ENCODE data around the gene TNFRSF21. TPM values are rescaled to one million over a fixed set of nuclear protein-coding genes. Genes with fewer than 3 reads are reported as not detected.

The TNFRSF21 gene
- total and polyA plus RNA-seq, 4 donors = 27.4 to 126 (median 61.4) TPM

DNA sequence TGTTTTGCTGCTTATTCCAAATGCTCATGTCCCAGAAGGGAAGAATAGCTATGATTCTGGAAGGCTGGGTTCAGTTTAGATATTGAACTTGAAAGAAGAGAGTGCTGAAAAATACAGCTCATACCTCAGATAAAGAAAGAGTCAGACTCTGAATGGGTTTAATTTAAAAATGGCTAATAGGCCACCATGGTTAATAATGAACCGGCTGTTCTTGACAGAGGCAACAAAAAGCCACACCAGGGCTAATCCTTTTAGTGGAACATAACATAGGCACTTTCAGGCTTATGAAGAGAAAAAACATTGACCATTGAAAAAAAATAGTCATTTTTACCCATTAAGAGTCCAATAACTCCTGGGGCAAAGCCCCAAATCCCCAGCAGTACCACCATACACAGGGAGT, 59.4 kb downstream of the TNFRSF21 start:
- WGBS (ENCODE audit: insufficient coverage) = no CpG with 5 or more reads among the region's 1 CpG
- no peak overlapping the region for H3K27ac ChIP-seq (ENCODE audit: low read depth, low read length)
- H3K27me3 ChIP-seq (ENCODE audit: control insufficient read depth, insufficient read depth, low read length) = no peaks in the 10 kb centered on the region
- H3K4me3 ChIP-seq (ENCODE audit: low read depth, low read length) = no peak overlapping the region
- H3K4me1 ChIP-seq (ENCODE audit: control insufficient read depth, insufficient read depth, low read length) = peaks cover 3% of the 10 kb centered on the region
- no peaks in the 10 kb centered on the region for H3K9me3 ChIP-seq (ENCODE audit: control insufficient read depth, insufficient read depth, low read length)
- H3K36me3 ChIP-seq (ENCODE audit: control insufficient read depth, insufficient read depth, low read length) = peaks cover 4% of the 10 kb centered on the region
- no peak for DNase-seq (ENCODE audit: low read depth in 4 of 6, low spot score in 6 of 6)

DNA sequence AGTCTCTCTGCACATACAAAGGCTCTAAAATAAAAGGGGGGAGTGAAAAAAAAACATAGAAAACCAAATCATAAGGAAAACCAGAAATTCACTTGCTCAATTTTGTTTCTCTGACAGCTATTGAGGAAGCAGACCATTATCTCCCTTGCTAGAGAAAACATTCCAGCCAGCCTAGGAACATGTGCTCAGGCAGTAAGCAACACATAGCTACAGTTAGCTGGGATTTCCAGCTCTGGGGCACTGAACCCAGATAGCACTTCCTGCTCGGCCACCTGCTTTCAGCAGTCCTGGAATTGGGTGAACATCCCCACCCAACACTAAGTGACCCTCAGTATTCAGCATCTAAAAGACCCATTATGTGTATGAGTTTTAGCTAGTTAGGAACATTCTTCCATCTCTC, 61.3 kb downstream of the TNFRSF21 start:
- Histone ChIP-seq H3K27ac (ENCODE audit: low read depth, low read length) (no peak overlapping the region), H3K4me1 (ENCODE audit: control insufficient read depth, insufficient read depth, low read length) (peaks cover 3% of the 10 kb centered on the region), H3K9me3 (ENCODE audit: control insufficient read depth, insufficient read depth, low read length) (no peaks in the 10 kb centered on the region), H3K27me3 (ENCODE audit: control insufficient read depth, insufficient read depth, low read length) (no peaks in the 10 kb centered on the region), H3K36me3 (ENCODE audit: control insufficient read depth, insufficient read depth, low read length) (peaks cover 4% of the 10 kb centered on the region), H3K4me3 (ENCODE audit: low read depth, low read length) (no peak overlapping the region)
- WGBS (ENCODE audit: insufficient coverage) = no CpG with 5 or more reads among the region's 1 CpG
- no peak for DNase-seq (ENCODE audit: low read depth in 4 of 6, low spot score in 6 of 6)

DNA sequence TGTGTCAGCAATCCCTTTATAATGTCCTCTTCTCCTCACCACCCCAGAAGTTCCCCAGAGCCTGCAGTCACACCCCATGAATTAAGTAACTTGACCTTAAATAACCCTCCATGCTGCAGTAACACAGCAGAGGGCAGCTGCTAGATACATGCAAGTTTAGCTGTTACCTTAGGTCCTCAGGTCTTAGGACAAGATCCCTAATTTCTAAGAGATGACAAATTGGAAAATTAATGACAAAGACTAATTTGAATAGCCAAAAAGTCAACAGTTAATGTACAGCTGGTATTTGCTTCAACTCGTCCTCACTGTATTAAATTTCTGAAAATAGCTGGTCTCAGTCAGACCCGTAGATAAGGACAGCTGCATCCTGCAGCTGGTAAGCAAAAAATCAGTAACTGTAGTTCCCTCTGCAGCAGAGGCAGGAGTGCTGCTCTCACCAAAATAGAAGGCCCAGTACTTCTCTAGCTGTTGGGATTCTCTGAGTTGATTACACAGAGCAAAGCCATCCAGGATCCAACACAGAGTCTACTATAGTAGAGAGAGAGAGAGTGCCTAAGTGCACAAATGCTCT, 62.4 kb downstream of the TNFRSF21 start:
- DNase-seq (ENCODE audit: low read depth in 4 of 6, low spot score in 6 of 6) = peak in 2 of 6 donors; percentile 44 to 49
- Histone ChIP-seq H3K4me1 (ENCODE audit: control insufficient read depth, insufficient read depth, low read length) (peaks cover 6% of the 10 kb centered on the region), H3K27me3 (ENCODE audit: control insufficient read depth, insufficient read depth, low read length) (no peaks in the 10 kb centered on the region), H3K27ac (ENCODE audit: low read depth, low read length) (peak overlapping the region; percentile 49), H3K36me3 (ENCODE audit: control insufficient read depth, insufficient read depth, low read length) (no peaks in the 10 kb centered on the region), H3K9me3 (ENCODE audit: control insufficient read depth, insufficient read depth, low read length) (no peaks in the 10 kb centered on the region), H3K4me3 (ENCODE audit: low read depth, low read length) (no peak overlapping the region)
- WGBS (ENCODE audit: insufficient coverage) = 50% methylated on average over 1 of the region's 2 CpGs

GRCh38 chr6:47246551-47246950, 63.2 kb downstream of the TNFRSF21 start:
- H3K27ac ChIP-seq (ENCODE audit: low read depth, low read length) = no peak overlapping the region

GRCh38 chr6:47245745-47246371, 63.8 kb downstream of the TNFRSF21 start:
- Histone ChIP-seq H3K27me3 (ENCODE audit: control insufficient read depth, insufficient read depth, low read length) (no peaks in the 10 kb centered on the region), H3K4me1 (ENCODE audit: control insufficient read depth, insufficient read depth, low read length) (peaks cover 7% of the 10 kb centered on the region), H3K9me3 (ENCODE audit: control insufficient read depth, insufficient read depth, low read length) (no peaks in the 10 kb centered on the region), H3K36me3 (ENCODE audit: control insufficient read depth, insufficient read depth, low read length) (no peaks in the 10 kb centered on the region), H3K27ac (ENCODE audit: low read depth, low read length) (no peak overlapping the region), H3K4me3 (ENCODE audit: low read depth, low read length) (no peak overlapping the region)
- DNase-seq (ENCODE audit: low read depth in 4 of 6, low spot score in 6 of 6) = no peak
- 83% methylated on average over 1 of the region's 2 CpGs for WGBS (ENCODE audit: insufficient coverage)

More at GRCh38 chr6:47246551-47246950, 63.2 kb downstream of the TNFRSF21 start:
- H3K4me3 ChIP-seq (ENCODE audit: low read depth, low read length) = no peak overlapping the region
- no CpG with 5 or more reads among the region's 2 CpGs for WGBS (ENCODE audit: insufficient coverage)
- H3K9me3 ChIP-seq (ENCODE audit: control insufficient read depth, insufficient read depth, low read length) = no peaks in the 10 kb centered on the region
- no peaks in the 10 kb centered on the region for H3K36me3 ChIP-seq (ENCODE audit: control insufficient read depth, insufficient read depth, low read length)
- DNase-seq (ENCODE audit: low read depth in 4 of 6, low spot score in 6 of 6) = no peak
- peaks cover 7% of the 10 kb centered on the region for H3K4me1 ChIP-seq (ENCODE audit: control insufficient read depth, insufficient read depth, low read length)
- no peaks in the 10 kb centered on the region for H3K27me3 ChIP-seq (ENCODE audit: control insufficient read depth, insufficient read depth, low read length)

DNA sequence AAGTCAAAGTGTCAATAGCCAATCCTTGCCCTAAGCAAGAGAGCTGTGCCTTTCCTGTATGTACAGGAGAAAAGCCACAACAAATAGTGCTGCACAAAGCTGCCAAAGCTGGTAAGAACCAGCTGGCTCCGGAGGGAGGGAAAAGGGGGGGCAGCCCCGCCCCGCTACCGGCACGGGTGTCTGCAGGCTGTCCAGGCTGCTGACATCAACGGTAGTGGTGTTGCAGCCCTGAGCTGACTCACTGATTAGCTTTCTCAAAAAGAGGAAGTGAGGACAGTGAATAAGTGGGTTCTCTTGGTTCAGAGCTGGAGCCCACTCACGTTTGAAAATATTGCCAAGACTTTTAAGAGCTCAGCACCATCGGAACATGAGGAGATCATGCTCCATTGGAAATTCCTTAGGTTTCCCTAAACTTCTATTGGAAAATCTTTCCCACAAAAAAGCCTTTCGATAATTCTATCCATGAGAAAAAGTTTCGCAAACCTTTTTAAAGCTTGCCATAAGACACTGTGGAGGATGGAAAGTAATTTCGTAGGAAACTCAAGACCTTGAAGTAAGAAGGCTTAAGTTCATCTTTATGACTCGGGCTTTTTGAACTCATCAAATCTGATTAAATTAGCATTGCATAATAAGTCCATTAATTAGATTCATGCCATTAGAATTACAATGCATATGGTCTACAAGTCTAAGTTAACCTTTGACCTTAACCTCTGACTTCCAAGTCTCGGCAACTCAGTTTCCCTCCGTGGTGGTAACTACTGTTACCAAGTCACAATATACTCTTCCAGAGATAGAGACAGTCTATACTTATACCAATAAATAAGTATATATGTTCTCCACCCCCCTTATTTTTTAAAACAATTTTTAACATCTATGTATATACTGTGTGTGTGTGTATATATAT, 67.0 kb downstream of the TNFRSF21 start:
- Histone ChIP-seq H3K9me3 (ENCODE audit: control insufficient read depth, insufficient read depth, low read length) (no peaks in the 10 kb centered on the region), H3K4me3 (ENCODE audit: low read depth, low read length) (no peak overlapping the region), H3K4me1 (ENCODE audit: control insufficient read depth, insufficient read depth, low read length) (peaks cover 4% of the 10 kb centered on the region), H3K27me3 (ENCODE audit: control insufficient read depth, insufficient read depth, low read length) (no peaks in the 10 kb centered on the region), H3K36me3 (ENCODE audit: control insufficient read depth, insufficient read depth, low read length) (no peaks in the 10 kb centered on the region), H3K27ac (ENCODE audit: low read depth, low read length) (peak overlapping the region; percentile 29)
- 12% methylated on average over 6 of the region's 14 CpGs for WGBS (ENCODE audit: insufficient coverage)
- peak in 3 of 6 donors; percentile 36 to 65 (median 57) for DNase-seq (ENCODE audit: low read depth in 4 of 6, low spot score in 6 of 6)

DNA sequence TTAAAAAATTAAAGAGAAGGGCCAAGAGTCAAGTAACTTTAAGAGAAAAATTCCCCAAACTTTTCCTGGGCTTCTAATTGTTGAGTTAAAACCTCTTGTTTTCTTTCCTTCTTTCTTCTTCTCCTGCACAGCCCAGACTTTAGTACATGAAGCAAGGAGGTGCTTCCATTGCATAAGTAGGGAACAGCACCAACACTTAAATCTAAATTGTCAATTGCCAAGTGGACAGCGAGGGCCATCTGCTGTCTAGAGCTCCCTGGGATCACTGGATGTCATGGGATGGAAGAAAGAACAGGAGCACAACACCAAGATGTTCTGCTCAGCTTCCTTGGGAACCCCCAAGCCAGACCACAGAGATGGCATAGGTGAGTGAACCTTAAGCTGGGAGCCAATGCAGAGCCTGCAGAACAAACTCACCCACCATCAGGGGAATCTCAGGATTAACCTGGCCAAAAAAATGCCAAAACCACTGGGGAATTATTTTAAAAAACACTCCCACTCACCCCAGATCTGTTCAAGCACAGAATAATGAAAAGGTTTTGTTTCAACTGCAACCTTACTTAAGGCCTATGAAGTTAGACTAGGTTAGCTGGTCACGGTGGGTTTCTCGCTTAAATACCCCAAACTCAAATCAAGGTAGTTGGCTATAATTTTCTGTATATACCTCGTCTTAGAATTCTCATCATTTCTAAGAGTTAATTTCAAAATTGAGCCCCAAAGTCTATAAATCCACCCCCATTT, 67.8 kb downstream of the TNFRSF21 start:
- no peak for DNase-seq (ENCODE audit: low read depth in 4 of 6, low spot score in 6 of 6)
- WGBS (ENCODE audit: insufficient coverage) = no CpG with 5 or more reads among the region's 4 CpGs
- Histone ChIP-seq H3K36me3 (ENCODE audit: control insufficient read depth, insufficient read depth, low read length) (no peaks in the 10 kb centered on the region), H3K4me1 (ENCODE audit: control insufficient read depth, insufficient read depth, low read length) (peaks cover 4% of the 10 kb centered on the region), H3K4me3 (ENCODE audit: low read depth, low read length) (no peak overlapping the region), H3K27me3 (ENCODE audit: control insufficient read depth, insufficient read depth, low read length) (no peaks in the 10 kb centered on the region), H3K9me3 (ENCODE audit: control insufficient read depth, insufficient read depth, low read length) (no peaks in the 10 kb centered on the region), H3K27ac (ENCODE audit: low read depth, low read length) (peak overlapping the region; percentile 29)

- no peaks in the 10 kb centered on the region for H3K9me3 ChIP-seq (ENCODE audit: control insufficient read depth, insufficient read depth, low read length)
- WGBS (ENCODE audit: insufficient coverage) = 90% methylated on average over 2 of the region's 5 CpGs
- no peaks in the 10 kb centered on the region for H3K36me3 ChIP-seq (ENCODE audit: control insufficient read depth, insufficient read depth, low read length)
- no peak overlapping the region for H3K27ac ChIP-seq (ENCODE audit: low read depth, low read length)
- H3K4me3 ChIP-seq (ENCODE audit: low read depth, low read length) = no peak overlapping the region
- DNase-seq (ENCODE audit: low read depth in 4 of 6, low spot score in 6 of 6) = no peak
- H3K4me1 ChIP-seq (ENCODE audit: control insufficient read depth, insufficient read depth, low read length) = peaks cover 7% of the 10 kb centered on the region
- no peaks in the 10 kb centered on the region for H3K27me3 ChIP-seq (ENCODE audit: control insufficient read depth, insufficient read depth, low read length)
These were observed 69.3 kb downstream of the TNFRSF21 start for GRCh38 chr6:47240277-47240890.

GRCh38 chr6:47239546-47239945, 70.2 kb downstream of the TNFRSF21 start:
- Histone ChIP-seq H3K36me3 (ENCODE audit: control insufficient read depth, insufficient read depth, low read length) (peaks cover 1% of the 10 kb centered on the region), H3K27ac (ENCODE audit: low read depth, low read length) (no peak overlapping the region), H3K27me3 (ENCODE audit: control insufficient read depth, insufficient read depth, low read length) (no peaks in the 10 kb centered on the region), H3K4me3 (ENCODE audit: low read depth, low read length) (no peak overlapping the region), H3K9me3 (ENCODE audit: control insufficient read depth, insufficient read depth, low read length) (no peaks in the 10 kb centered on the region), H3K4me1 (ENCODE audit: control insufficient read depth, insufficient read depth, low read length) (peaks cover 7% of the 10 kb centered on the region)
- 82% methylated on average over 1 of the region's 2 CpGs for WGBS (ENCODE audit: insufficient coverage)
- no peak for DNase-seq (ENCODE audit: low read depth in 4 of 6, low spot score in 6 of 6)
